ENCODE measurements around the gene TLR10.
A peak's percentile ranks its signal among the peaks of the same experiment; 100 is the strongest.

TLR10 gene

DNA sequence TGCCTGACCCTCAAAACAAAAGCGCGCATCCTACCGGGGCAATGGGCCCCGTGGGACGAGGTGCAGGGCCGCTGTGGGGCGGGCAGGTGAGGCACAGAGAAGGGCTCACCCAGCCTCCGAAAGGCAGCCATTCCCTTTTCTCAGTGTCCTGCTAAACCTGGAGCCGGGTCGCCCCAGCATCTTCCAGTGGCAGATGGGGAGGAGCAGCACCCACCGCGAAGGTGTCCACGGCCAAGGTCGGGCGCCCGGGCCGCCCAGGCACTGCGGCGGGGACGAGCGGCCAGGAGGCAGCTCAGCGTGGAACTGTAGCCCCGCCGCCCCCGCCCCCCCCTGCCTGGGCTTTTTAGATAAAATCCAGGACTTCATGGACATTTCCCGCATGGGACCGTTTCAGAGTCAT is 41.0 kb upstream of the TLR10 start:
- 97% methylated on average over 27 of the region's 27 CpGs for WGBS
- Histone ChIP-seq H2BK12ac (ENCODE audit: low read length in 2 of 2) (no peak overlapping the region), H3K27me3 (ENCODE audit: control insufficient read depth in 1 of 2, insufficient read depth in 1 of 2, low read length in 2 of 2) (no peaks in the 10 kb centered on the region)

DNA sequence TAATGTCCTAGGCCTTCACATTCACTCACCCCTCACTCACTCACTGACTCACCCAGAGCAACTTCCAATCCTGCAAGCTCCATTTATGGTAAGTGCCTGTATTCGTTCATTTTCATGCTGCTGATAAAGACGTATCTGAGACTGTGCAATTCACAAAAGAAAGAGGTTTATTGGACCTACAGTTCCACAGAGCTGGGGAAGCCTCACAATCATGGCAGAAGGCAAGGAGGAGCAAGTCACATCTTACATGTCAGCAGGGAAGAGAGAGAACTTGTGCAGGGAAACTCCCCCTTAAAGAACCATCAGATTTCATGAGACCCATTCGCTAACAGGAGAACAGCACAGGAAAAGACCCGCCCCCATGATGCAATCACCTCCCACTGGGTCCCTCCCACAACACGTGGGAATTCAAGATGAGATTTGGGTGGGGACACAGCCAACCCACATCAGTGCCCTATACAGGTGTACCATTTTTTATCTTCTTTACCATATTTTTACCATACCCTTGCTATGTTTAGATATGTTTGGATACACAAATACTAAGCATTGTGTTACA is 40.0 kb upstream of the TLR10 start:
- 90% methylated on average over 5 of the region's 5 CpGs for WGBS
- peak overlapping the region in 1 of 2 experiments; percentile 7 for H3K18ac ChIP-seq (ENCODE audit: low read depth in 1 of 2, low read length in 2 of 2)
- no peak overlapping the region for H2BK5ac ChIP-seq (ENCODE audit: low read depth, low read length, poor library complexity, severe bottlenecking)
- H4K91ac ChIP-seq (ENCODE audit: low read length): no peak overlapping the region
- H3K36me3 ChIP-seq (ENCODE audit: control insufficient read depth in 1 of 2, insufficient read depth in 2 of 2, low read depth in 1 of 2, low read length in 2 of 2): peaks cover 0 to 2% of the 10 kb centered on the region in 2 experiments
- H3K14ac ChIP-seq (ENCODE audit: low read length in 2 of 2): no peak overlapping the region
- peaks cover 3% of the 10 kb centered on the region for H3K79me1 ChIP-seq (replicated peaks; ENCODE audit: low read length, poor library complexity, severe bottlenecking)
- no peak overlapping the region for H3K4me2 ChIP-seq (ENCODE audit: low read length, poor library complexity, severe bottlenecking)
- H4K8ac ChIP-seq (ENCODE audit: low read length): no peak overlapping the region
- H3K27me3 ChIP-seq (ENCODE audit: control insufficient read depth in 1 of 2, insufficient read depth in 1 of 2, low read length in 2 of 2): no peaks in the 10 kb centered on the region
- no peak overlapping the region for H2AFZ ChIP-seq (ENCODE audit: low read depth, low read length)
- H3K9me3 ChIP-seq (ENCODE audit: control insufficient read depth, low read length): no peaks in the 10 kb centered on the region
- H3K23ac ChIP-seq (ENCODE audit: low read length in 2 of 2): no peak overlapping the region
- H3K9ac ChIP-seq (ENCODE audit: low read length): no peak overlapping the region
- no peak overlapping the region for H3K4me3 ChIP-seq (ENCODE audit: insufficient read depth in 1 of 2, low read depth in 1 of 2, low read length in 2 of 2)
- H2BK120ac ChIP-seq (ENCODE audit: low read depth, low read length): no peak overlapping the region
- H3K27ac ChIP-seq (ENCODE audit: low read length, poor library complexity, severe bottlenecking): no peak overlapping the region
- DNase-seq: no peak
- no peak overlapping the region for H2BK12ac ChIP-seq (ENCODE audit: low read length in 2 of 2)
- no peak overlapping the region for H2AK5ac ChIP-seq (ENCODE audit: low read length, severe bottlenecking)
- peaks cover 2% of the 10 kb centered on the region for H3K4me1 ChIP-seq (ENCODE audit: control insufficient read depth, insufficient read depth, low read depth, low read length)
- H2BK15ac ChIP-seq (ENCODE audit: low read depth, poor library complexity, severe bottlenecking): no peak overlapping the region
- no peak overlapping the region for H3K4ac ChIP-seq (ENCODE audit: low read depth in 1 of 2, low read length in 2 of 2)

More for the DNA sequence above, 41.0 kb upstream of the TLR10 start:
- no peak overlapping the region for H3K23ac ChIP-seq (ENCODE audit: low read length in 2 of 2)
- no peak overlapping the region for H2BK15ac ChIP-seq (ENCODE audit: low read depth, poor library complexity, severe bottlenecking)
- H3K79me1 ChIP-seq (replicated peaks; ENCODE audit: low read length, poor library complexity, severe bottlenecking): peaks cover 3% of the 10 kb centered on the region
- no peaks in the 10 kb centered on the region for H3K4me1 ChIP-seq (ENCODE audit: control insufficient read depth, insufficient read depth, low read depth, low read length)
- H3K36me3 ChIP-seq (ENCODE audit: control insufficient read depth in 1 of 2, insufficient read depth in 2 of 2, low read depth in 1 of 2, low read length in 2 of 2): peaks cover 0 to 2% of the 10 kb centered on the region in 2 experiments
- no peaks in the 10 kb centered on the region for H3K9me3 ChIP-seq (ENCODE audit: control insufficient read depth, low read length)
- no peak for DNase-seq
- H2BK120ac ChIP-seq (ENCODE audit: low read depth, low read length): no peak overlapping the region
- no peak overlapping the region for H2BK5ac ChIP-seq (ENCODE audit: low read depth, low read length, poor library complexity, severe bottlenecking)
- H2AK5ac ChIP-seq (ENCODE audit: low read length, severe bottlenecking): no peak overlapping the region
- no peak overlapping the region for H2AFZ ChIP-seq (ENCODE audit: low read depth, low read length)
- no peak overlapping the region for H3K18ac ChIP-seq (ENCODE audit: low read depth in 1 of 2, low read length in 2 of 2)
- no peak overlapping the region for H3K27ac ChIP-seq (ENCODE audit: low read length, poor library complexity, severe bottlenecking)
- H4K91ac ChIP-seq (ENCODE audit: low read length): no peak overlapping the region
- H3K14ac ChIP-seq (ENCODE audit: low read length in 2 of 2): no peak overlapping the region
- H3K4ac ChIP-seq (ENCODE audit: low read depth in 1 of 2, low read length in 2 of 2): no peak overlapping the region
- no peak overlapping the region for H3K4me2 ChIP-seq (ENCODE audit: low read length, poor library complexity, severe bottlenecking)
- H3K4me3 ChIP-seq (ENCODE audit: insufficient read depth in 1 of 2, low read depth in 1 of 2, low read length in 2 of 2): no peak overlapping the region
- no peak overlapping the region for H4K8ac ChIP-seq (ENCODE audit: low read length)
- no peak overlapping the region for H3K9ac ChIP-seq (ENCODE audit: low read length)

DNA sequence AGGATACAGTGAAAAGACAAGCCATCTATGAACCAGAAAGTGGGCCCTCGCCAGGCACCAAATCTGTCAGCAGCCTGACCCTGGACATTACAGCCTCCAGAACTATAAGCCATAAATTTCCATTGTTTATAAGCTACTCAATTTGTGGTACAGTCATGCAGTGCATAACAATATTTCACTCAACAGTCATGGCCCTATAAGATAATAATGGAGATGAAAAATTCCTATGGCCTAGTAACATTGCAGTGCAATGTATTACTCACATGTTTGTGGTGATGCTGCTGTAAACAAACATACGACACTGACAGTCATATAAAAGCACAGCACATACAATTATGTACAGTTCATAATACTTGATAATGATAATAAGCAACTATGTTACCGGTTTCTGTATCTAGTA is 38.9 kb upstream of the TLR10 start:
- H3K4me1 ChIP-seq (ENCODE audit: control insufficient read depth, insufficient read depth, low read depth, low read length): peaks cover 2% of the 10 kb centered on the region
- DNase-seq: peak; percentile 86
- peaks cover 3% of the 10 kb centered on the region for H3K79me1 ChIP-seq (replicated peaks; ENCODE audit: low read length, poor library complexity, severe bottlenecking)
- H3K27ac ChIP-seq (ENCODE audit: low read length, poor library complexity, severe bottlenecking): no peak overlapping the region
- no peak overlapping the region for H2AFZ ChIP-seq (ENCODE audit: low read depth, low read length)
- H3K9me3 ChIP-seq (ENCODE audit: control insufficient read depth, low read length): no peaks in the 10 kb centered on the region
- no peak overlapping the region for H3K14ac ChIP-seq (ENCODE audit: low read length in 2 of 2)
- H2BK120ac ChIP-seq (ENCODE audit: low read depth, low read length): no peak overlapping the region
- 62% methylated on average over 1 of the region's 3 CpGs for WGBS
- H2BK15ac ChIP-seq (ENCODE audit: low read depth, poor library complexity, severe bottlenecking): no peak overlapping the region
- no peak overlapping the region for H3K18ac ChIP-seq (ENCODE audit: low read depth in 1 of 2, low read length in 2 of 2)
- H2AK5ac ChIP-seq (ENCODE audit: low read length, severe bottlenecking): no peak overlapping the region
- H3K9ac ChIP-seq (ENCODE audit: low read length): no peak overlapping the region
- no peak overlapping the region for H3K23ac ChIP-seq (ENCODE audit: low read length in 2 of 2)
- H3K4me2 ChIP-seq (ENCODE audit: low read length, poor library complexity, severe bottlenecking): no peak overlapping the region
- no peak overlapping the region for H3K4ac ChIP-seq (ENCODE audit: low read depth in 1 of 2, low read length in 2 of 2)
- H3K36me3 ChIP-seq (ENCODE audit: control insufficient read depth in 1 of 2, insufficient read depth in 2 of 2, low read depth in 1 of 2, low read length in 2 of 2): peaks cover 0 to 2% of the 10 kb centered on the region in 2 experiments
- H3K27me3 ChIP-seq (ENCODE audit: control insufficient read depth in 1 of 2, insufficient read depth in 1 of 2, low read length in 2 of 2): no peaks in the 10 kb centered on the region
- no peak overlapping the region for H4K8ac ChIP-seq (ENCODE audit: low read length)
- H2BK12ac ChIP-seq (ENCODE audit: low read length in 2 of 2): no peak overlapping the region
- no peak overlapping the region for H2BK5ac ChIP-seq (ENCODE audit: low read depth, low read length, poor library complexity, severe bottlenecking)
- H3K4me3 ChIP-seq (ENCODE audit: insufficient read depth in 1 of 2, low read depth in 1 of 2, low read length in 2 of 2): no peak overlapping the region
- H4K91ac ChIP-seq (ENCODE audit: low read length): no peak overlapping the region

DNA sequence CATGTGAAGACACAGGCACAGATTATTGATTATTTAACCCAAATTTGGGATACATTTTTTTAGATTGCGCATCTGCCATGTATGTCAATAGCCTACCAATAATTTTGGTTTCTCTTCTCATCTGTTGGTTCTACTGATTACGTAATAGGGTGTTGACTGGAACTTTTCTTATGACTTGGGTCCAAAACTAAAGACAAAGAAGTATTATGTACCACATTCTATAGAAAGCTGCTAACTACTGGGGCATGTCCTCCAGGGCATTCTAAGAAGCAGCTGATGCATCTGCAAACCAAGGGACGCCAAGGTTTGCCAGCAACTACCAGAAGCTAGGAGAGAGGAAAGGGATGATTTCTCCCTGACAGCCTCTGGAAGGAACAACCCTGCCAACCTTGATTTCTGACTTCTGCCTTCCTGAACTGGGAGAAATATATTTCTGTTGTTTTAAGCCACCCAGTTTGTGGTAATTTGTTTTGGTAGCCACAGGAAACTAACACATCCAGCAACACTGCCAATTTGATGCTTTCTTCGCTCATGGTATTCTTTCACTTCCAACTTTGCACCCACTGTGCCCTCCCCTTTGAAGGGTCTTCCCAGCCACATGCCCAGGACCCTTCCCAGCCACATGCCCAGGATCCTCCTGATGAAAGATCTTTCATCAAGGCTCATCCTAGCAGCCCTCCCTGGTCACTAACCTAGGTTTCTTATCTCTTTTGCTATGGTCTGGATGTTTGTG is 37.7 kb upstream of the TLR10 start:
- Histone ChIP-seq H3K36me3 (ENCODE audit: control insufficient read depth in 1 of 2, insufficient read depth in 2 of 2, low read depth in 1 of 2, low read length in 2 of 2) (peaks cover 0 to 2% of the 10 kb centered on the region in 2 experiments), H3K9me3 (ENCODE audit: control insufficient read depth, low read length) (no peaks in the 10 kb centered on the region), H3K18ac (ENCODE audit: low read depth in 1 of 2, low read length in 2 of 2) (peak overlapping the region in 1 of 2 experiments; percentile 34), H2AFZ (ENCODE audit: low read depth, low read length) (no peak overlapping the region), H3K27ac (ENCODE audit: low read length, poor library complexity, severe bottlenecking) (no peak overlapping the region), H4K91ac (ENCODE audit: low read length) (no peak overlapping the region), H2BK120ac (ENCODE audit: low read depth, low read length) (no peak overlapping the region), H2BK12ac (ENCODE audit: low read length in 2 of 2) (peak overlapping the region in 1 of 2 experiments; percentile 89), H3K79me1 (replicated peaks; ENCODE audit: low read length, poor library complexity, severe bottlenecking) (peaks cover 2% of the 10 kb centered on the region), H3K9ac (ENCODE audit: low read length) (no peak overlapping the region), H3K4ac (ENCODE audit: low read depth in 1 of 2, low read length in 2 of 2) (no peak overlapping the region), H2BK5ac (ENCODE audit: low read depth, low read length, poor library complexity, severe bottlenecking) (no peak overlapping the region), H3K4me3 (ENCODE audit: insufficient read depth in 1 of 2, low read depth in 1 of 2, low read length in 2 of 2) (no peak overlapping the region), H3K27me3 (ENCODE audit: control insufficient read depth in 1 of 2, insufficient read depth in 1 of 2, low read length in 2 of 2) (no peaks in the 10 kb centered on the region), H4K8ac (ENCODE audit: low read length) (no peak overlapping the region), H3K4me2 (ENCODE audit: low read length, poor library complexity, severe bottlenecking) (no peak overlapping the region), H2BK15ac (ENCODE audit: low read depth, poor library complexity, severe bottlenecking) (no peak overlapping the region), H3K23ac (ENCODE audit: low read length in 2 of 2) (no peak overlapping the region), H3K14ac (ENCODE audit: low read length in 2 of 2) (no peak overlapping the region), H3K4me1 (ENCODE audit: control insufficient read depth, insufficient read depth, low read depth, low read length) (peaks cover 2% of the 10 kb centered on the region), H2AK5ac (ENCODE audit: low read length, severe bottlenecking) (no peak overlapping the region)
- 90% methylated on average over 2 of the region's 4 CpGs for WGBS
- no peak for DNase-seq

All from mesenchymal stem cell (in vitro differentiated cells and primary cell).